ENCODE measurements around the gene MALT1.
"Not testable (repeated sequence)": the region's sequence is repeated elsewhere in the genome, so short reads cannot be mapped to it uniquely, and the experiment has no call there.

The MALT1 gene

GRCh38 chr18:58671111-58671631 lies at the start of gene MALT1:
Gene MALT1 (plus strand): TSS chr18:58671465. CDS start chr18:58671644, 179 bp downstream.
- peak; percentile 77 to 86 for DNase-seq

DNA sequence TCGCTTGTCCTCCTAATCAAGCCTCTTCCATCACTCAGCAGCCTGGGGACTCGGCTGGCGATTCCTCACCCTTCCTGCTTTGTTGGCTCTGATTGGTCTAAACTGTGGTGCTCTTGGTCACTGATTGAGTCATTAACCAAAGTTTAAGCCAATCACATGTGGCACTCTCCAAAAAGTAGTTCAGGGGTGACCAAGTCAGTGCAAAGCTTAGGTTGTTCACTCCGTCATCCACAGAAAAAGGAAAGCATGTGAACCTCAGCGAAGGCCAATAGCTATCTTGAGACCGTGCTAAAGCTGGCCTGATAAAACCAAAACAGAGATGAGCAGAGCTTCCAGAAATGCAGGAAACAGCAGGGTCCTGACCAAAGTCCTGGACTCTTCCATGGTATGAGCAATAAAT lies 47.3 kb upstream of the MALT1 start:
- DNase-seq: no peak

GRCh38 chr18:58625839-58626238 lies 45.4 kb upstream of the MALT1 start:
- no peak for DNase-seq

GRCh38 chr18:58630071-58630470 lies 41.2 kb upstream of the MALT1 start:
- no peak for DNase-seq

- DNase-seq: no peak
Observed at GRCh38 chr18:58631301-58631700, 40.0 kb upstream of the MALT1 start.

DNA sequence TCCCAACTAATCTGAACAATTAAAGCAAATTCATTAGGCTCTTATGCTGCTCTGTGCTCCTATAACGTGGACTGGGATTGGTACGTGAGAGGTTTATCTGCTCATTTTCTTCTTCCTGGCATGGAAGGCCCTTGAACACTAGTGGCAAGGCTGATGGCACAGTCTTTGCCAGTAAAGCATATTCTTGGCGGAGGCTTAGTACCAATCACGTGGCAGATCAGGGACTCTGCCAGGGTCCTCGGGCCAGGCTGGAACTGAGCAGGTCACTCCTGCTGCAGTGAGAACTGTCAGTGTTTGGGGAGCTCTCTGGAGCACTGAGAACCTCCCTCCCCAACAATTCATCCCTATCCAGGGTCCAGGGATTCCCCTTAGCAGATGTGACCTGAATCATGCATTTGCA lies 38.7 kb upstream of the MALT1 start:
- DNase-seq: no peak

GRCh38 chr18:58633874-58634273 lies 37.4 kb upstream of the MALT1 start:
- DNase-seq: no peak

DNA sequence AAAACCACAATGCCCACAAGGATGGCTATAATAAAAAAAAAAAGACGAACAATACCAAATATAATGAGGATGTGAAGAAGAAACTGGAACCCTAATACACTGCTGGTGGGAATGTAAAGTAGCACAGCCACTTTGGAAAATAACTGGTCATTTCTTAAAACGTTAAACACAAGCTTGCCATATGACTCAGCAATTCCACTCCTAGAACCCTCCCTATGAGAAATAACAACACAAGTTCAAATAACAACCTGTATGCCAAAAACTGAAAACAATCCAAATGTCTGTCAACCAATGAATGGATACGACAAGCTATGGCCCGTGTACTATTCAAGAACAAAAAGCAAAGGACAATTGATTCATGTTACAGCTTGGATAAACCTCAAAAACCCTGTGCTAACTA lies 35.4 kb upstream of the MALT1 start:
- DNase-seq: no peak

DNA sequence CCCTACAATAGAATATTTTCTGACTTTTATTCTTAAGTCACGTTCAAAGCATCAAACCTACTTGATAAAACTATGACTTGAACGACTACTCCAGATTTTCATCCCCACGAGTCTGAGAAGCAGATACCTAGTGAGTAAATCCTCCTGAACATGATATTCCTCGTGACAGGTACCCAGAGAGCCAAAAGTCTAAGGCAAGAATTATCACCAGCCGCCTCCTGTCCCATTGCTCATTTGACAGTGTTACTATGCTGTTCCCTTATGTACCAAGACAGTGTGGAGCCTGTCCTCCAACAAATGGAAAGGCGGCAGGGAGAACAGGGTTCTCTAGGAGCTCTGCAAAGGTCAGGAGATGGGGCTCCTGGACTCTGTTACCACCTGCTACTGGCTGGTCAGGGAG lies 34.1 kb upstream of the MALT1 start:
- DNase-seq: no peak

DNA sequence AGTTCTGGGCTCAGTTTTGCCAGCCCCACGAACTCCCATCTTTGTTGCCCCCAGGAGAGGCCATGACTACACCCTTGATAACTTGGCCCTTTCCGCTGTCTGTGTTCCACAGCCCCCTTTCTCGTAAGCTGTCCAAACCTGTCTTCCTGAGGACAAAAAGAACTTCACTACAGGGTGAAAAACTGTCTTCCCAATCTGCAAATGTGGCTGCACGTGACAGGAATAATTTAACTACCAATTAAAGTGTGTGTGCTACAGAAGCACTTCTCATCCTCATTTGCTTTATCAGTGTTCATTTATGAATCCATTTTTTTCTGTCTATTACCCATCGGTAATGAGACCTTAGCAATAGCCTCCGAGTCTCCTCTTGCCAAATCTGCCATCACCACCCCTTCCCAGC lies 33.3 kb upstream of the MALT1 start:
- DNase-seq: no peak

DNA sequence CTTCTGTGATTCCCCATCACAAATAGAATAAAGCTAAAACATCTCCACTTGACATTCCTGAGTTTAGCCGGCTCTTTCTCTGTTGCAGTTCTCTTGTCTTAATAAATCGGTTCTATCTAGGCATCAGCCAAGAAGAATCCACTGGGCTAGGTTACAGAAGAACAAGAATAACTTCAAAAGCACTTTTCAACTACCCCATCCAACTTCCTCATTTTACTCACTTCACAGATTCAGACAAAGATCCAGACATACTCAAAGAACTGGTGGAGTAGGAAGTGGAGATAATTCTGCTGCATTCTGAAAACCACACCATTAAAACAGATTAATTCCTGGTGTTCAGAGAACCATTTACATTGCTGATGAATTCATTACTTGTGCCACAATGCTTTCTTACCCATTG lies 32.8 kb upstream of the MALT1 start:
- no peak for DNase-seq

DNA sequence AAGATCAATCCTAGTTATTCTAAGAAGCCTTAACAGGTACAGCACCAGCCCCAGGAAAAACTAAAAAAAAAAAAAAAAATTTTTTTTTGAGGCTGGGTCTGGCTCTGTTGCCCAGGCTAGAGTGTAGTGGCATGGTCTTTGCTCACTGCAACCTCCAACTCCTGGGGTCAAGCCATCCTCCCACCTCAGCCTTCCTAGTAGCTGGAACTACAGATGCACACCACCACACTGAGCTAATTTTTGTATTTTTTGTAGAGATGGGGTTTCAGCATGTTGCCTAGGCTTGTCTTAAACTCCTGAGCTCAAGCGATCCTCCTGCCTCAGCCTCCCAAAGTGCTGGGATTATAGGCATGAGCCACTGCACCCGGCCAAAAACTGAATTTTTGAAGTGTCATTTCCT lies 32.0 kb upstream of the MALT1 start:
- DNase-seq: no peak

- DNase-seq: no peak
Observed at GRCh38 chr18:58639751-58640427, 31.4 kb upstream of the MALT1 start.

- no peak for DNase-seq
Observed at GRCh38 chr18:58640428-58640805, 30.8 kb upstream of the MALT1 start.

- no peak for DNase-seq
Observed at GRCh38 chr18:58640891-58641610, 30.2 kb upstream of the MALT1 start.

DNA sequence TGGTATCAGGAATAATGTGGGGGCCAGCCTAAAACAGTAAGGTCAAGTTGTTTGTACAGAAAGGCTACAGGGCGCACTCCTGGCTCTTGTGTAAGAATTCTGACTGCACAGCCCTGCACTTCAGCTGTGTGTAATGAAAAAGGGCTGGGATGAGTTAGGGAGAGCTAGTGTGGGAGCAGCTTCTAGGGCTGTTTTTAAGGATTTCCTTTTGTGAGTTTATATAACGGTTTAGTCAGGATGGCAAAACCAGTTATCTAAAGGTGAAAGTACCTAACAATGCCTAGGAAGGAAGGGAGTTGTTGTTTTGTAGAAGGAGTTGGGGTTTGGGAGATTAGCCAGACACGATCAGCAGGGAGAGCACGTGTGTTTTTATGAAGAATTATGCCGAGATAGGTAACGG lies 27.7 kb upstream of the MALT1 start:
- DNase-seq: not testable (repeated sequence)

- no peak for DNase-seq
Observed at GRCh38 chr18:58645398-58645797, 25.9 kb upstream of the MALT1 start.

DNA sequence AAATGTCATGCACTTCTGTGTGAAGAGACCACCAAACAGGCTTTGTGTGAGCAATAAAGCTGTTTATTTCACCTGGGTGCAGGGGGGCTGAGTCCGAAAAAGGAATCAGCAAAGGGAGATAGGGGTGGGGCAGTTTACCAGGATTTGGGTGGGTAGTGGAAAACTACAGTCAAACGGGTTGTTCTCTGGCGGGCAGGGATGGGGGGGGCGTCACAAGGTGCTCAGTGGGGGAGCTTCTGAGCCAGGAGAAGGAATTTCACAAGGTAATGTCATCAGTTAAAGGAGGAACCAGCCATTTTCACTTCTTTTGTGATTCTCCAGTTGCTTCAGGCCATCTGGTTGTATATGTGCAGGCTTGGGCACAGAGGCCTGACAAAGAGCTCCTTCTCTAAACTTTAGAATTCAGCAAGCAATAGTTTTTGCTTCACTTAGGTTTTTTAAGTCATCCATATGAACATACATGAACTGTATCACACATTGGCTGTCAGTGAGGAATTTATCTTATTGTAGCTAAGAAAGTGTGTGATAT lies 24.9 kb upstream of the MALT1 start:
- DNase-seq: no peak

DNA sequence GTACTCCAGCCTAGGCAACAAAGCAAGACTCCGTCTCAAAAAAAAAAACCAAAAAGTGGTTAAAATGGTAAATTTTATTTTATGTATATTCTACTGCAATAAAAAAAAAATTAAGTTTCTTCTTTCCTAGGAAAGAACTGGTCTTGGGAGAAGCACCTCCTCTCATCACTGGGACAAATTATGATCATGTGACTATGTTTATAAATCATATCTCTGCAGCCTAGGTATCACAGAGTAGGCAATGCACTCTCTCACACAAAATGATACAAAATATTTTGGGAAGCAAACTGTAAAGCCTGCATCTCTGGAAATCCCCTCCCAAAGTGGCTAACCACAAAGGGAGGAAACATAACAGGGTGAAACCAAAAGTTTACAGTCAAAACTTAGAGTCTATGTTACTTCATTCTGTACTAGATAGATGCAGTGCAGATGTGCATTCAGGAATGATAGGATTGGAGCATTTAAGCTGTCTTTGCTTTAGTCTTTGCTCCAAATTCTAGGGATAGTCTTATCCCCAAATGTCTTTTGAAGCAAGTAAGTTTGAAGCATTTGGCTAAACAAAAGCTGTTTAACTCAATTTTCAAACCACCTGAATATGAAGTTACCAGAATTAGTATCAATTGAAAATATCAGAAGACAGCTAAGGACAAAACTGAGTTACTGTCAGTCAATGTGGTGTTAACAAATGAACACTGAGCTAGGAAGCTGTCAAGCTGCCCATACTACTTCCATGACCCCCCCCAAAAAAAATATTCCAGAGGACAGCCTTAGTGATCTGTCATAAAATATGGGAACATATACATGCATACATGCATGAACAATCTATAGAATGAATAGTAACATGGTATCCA lies 21.1 kb upstream of the MALT1 start:
- DNase-seq: no peak

DNA sequence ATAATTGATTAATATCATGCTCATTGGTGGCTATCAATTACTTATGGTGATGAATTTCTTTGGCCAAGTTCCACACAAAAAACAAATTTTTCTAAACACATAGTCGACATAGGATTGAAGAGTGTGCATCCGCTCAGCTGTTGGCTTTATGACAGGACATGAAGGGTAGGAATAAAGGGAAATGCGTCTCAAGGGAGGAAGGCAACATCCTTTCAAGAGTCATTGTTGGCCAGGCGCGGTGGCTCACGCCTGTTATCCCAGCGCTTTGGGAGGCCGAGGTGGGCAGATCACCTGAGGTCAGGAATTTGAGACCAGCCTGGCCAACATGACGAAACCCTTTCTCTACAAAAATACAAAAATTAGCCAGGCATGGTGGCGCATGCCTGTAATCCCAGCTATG lies 20.4 kb upstream of the MALT1 start:
- not testable (repeated sequence) for DNase-seq

DNA sequence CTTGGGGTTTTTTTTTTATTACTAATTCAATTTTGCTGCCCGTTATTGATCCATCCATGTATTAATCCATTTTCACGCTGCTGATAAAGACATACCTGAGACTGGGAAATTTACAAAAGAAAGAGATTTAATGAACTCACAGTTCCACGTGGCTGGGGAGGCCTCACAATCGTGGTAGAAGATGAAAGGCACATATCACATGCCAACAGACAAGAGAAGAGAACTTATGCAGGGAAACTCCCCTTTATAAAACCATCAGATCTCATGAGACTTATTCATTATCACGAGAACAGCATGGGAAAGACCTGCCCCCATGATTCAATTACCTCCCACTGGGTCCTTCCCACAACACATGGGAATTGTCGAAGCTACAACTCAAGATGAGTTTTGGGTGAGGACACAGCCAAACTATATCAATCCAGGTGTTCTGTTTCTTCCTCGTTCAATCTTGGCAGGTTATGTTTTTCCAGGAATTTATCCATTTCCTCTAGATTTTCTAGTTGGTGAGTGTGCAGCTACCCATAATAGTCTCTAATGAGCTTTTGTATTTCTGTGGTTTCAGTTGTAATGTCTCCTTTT lies 18.0 kb upstream of the MALT1 start:
- DNase-seq: not testable (repeated sequence)

GRCh38 chr18:58653814-58654509 lies 17.3 kb upstream of the MALT1 start:
- no peak for DNase-seq

Data from hippocampal formation (tissue), 2 donors.